Type B pancreatic cell (in vitro differentiated cells): ENCODE results near the gene ALKBH7. TPM values are rescaled to one million over a fixed set of nuclear protein-coding genes. Genes with fewer than 3 reads are reported as not detected.
"Not testable (repeated sequence)": the region's sequence is repeated elsewhere in the genome, so short reads cannot be mapped to it uniquely, and the experiment has no call there.

Source experiments
- DNase-seq: peaks from one replicate; pipeline ENCODE4 v3.0.0; 2021; ENCODE audit warnings: mixed read lengths; ENCODE audit not compliant: unreplicated experiment; ENCODE audit errors: extremely low spot score
- H3K27ac Mint-ChIP-seq: 2 replicates; pipeline ENCODE4 v1.8.0; 2021; ENCODE audit warnings: mild to moderate bottlenecking, mixed read lengths
- H3K27me3 Mint-ChIP-seq: 2 replicates; pipeline ENCODE4 v1.8.0; 2021; ENCODE audit warnings: mixed read lengths
- H3K36me3 Mint-ChIP-seq: 2 replicates; pipeline ENCODE4 v1.8.0; 2021; ENCODE audit warnings: mixed read lengths
- H3K4me1 Mint-ChIP-seq: one replicate; pipeline ENCODE4 v1.8.0; 2021; ENCODE audit warnings: mixed read lengths; ENCODE audit not compliant: unreplicated experiment
- H3K4me3 Mint-ChIP-seq: 2 replicates; pipeline ENCODE4 v1.8.0; 2021; ENCODE audit warnings: mild to moderate bottlenecking, mixed read lengths
- H3K9me3 Mint-ChIP-seq: 2 replicates; pipeline ENCODE4 v1.8.0; 2021; ENCODE audit warnings: mixed read lengths
- CTCF ChIP-seq: fragments of 200-600 bp; sonication (generic); conservative IDR thresholded peaks from 2 replicates; pipeline ENCODE4 v1.5.0; 2021; ENCODE audit warnings: antibody characterized with exemption, mild to moderate bottlenecking
- total RNA-seq: library from RNA; stranded (reverse); gene quantifications from 2 replicates; pipeline ENCODE4 v1.2.1, GENCODE V29; 2021; ENCODE audit warnings: low replicate concordance

The ALKBH7 gene
- total RNA-seq, 1 donor from 2014 or later = 71.0 TPM

- Mint-ChIP-seq H3K27ac (no peak overlapping the region), H3K36me3 (no peaks in the 10 kb centered on the region), H3K9me3 (no peaks in the 10 kb centered on the region), H3K27me3 (no peaks in the 10 kb centered on the region), H3K4me3 (no peak overlapping the region), H3K4me1 (no peaks in the 10 kb centered on the region)
- no peak for TF ChIP-seq CTCF
- no peak for DNase-seq
Measured at GRCh38 chr19:6334490-6335285, 37.9 kb upstream of the ALKBH7 start.

- H3K36me3 Mint-ChIP-seq = no peaks in the 10 kb centered on the region
- H3K27ac Mint-ChIP-seq = no peak overlapping the region
- H3K4me3 Mint-ChIP-seq = no peak overlapping the region
- no peak for DNase-seq
- H3K9me3 Mint-ChIP-seq = no peaks in the 10 kb centered on the region
- H3K27me3 Mint-ChIP-seq = peaks cover 4% of the 10 kb centered on the region
- no peak for TF ChIP-seq CTCF
- H3K4me1 Mint-ChIP-seq = no peaks in the 10 kb centered on the region
Measured at GRCh38 chr19:6340493-6341201, 31.9 kb upstream of the ALKBH7 start.

GRCh38 chr19:6343462-6343861, 29.1 kb upstream of the ALKBH7 start:
- H3K4me1 Mint-ChIP-seq = no peaks in the 10 kb centered on the region
- H3K9me3 Mint-ChIP-seq = no peaks in the 10 kb centered on the region
- H3K36me3 Mint-ChIP-seq = no peaks in the 10 kb centered on the region
- H3K27ac Mint-ChIP-seq = no peak overlapping the region
- no peak for DNase-seq
- no peak overlapping the region for H3K4me3 Mint-ChIP-seq
- no peak for TF ChIP-seq CTCF
- peaks cover 7% of the 10 kb centered on the region for H3K27me3 Mint-ChIP-seq

DNA sequence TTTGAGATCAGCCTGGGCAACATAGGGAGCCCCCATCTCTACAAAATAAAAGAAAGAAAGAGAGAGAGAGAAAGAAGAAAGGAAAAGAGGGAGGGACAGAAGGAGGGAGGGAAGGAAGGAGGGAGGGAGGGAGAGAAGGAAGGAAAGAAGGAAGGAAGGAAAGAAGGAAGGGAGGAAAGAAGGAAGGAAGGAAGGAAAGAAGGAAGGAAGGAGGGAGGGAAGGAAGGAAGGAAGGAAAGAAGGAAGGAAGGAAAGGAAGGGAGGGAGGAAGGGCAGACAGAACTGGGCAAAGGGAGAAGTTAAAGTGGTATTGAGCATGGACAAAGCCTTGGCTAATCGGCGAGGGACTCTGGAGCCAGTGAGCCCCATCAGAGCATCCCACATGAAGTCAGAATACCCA, 23.3 kb upstream of the ALKBH7 start:
- not testable (repeated sequence) for H3K9me3 Mint-ChIP-seq, H3K4me3 Mint-ChIP-seq, H3K4me1 Mint-ChIP-seq, H3K27ac Mint-ChIP-seq, H3K27me3 Mint-ChIP-seq, H3K36me3 Mint-ChIP-seq, DNase-seq

DNA sequence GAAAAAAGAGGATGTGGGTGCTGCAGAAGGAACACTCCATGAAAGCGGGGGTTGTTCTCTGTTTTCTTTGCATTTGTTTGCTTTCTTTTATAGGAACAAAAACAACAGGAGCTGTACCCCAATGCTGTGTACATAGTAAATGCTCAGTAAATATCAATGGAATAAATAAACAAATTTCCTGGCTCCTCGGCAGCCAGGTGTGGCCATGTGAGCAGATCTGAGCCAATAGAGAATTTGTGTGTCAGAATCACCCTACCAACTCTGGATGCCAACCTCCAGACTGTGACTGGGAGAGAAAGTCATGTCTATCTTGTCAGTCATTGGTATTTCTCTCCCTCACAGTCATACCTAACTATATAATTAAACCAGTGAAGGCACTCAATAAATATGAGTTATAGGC, 21.9 kb upstream of the ALKBH7 start:
- Mint-ChIP-seq H3K27ac (no peak overlapping the region), H3K4me1 (no peaks in the 10 kb centered on the region), H3K4me3 (no peak overlapping the region), H3K9me3 (no peaks in the 10 kb centered on the region), H3K27me3 (peaks cover 8% of the 10 kb centered on the region), H3K36me3 (no peaks in the 10 kb centered on the region)
- TF ChIP-seq CTCF = no peak
- no peak for DNase-seq

DNA sequence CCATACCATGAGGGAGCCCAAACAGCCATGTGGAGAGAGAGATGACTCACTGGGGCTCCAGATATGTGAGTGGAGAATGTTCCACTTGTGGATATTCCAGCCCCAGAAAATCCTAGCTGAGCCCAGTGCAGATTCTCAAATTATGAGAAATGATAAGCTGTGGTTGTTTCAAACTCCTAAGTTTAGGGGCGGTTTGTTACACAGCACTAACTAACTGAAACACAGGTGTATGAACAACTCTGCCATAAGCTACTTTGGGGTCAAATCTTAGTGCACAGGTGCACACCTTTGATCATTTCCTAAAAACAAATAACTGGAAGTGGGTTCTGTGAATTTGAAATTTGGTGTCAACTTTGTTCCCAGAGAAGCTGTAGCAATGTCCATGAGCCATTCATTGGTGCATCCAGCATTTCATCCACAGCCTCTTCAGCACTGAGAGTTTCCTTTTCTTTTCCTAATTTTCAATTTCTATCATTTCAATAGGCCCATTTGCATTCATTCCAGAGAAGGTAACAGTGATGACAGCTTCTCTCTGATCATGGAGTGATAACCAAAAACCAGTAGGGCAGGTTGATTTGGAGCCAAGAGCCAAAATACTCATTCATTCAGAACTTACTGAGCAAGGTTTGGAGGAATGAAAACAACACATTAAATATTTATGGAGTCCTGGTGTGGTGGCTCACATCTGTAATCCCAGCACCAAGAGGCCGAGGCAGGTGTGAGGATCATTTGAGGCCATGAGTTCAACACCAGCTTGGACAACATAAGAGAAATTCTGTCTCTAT, 20.0 kb upstream of the ALKBH7 start:
- DNase-seq = no peak
- no peaks in the 10 kb centered on the region for H3K4me1 Mint-ChIP-seq
- H3K27me3 Mint-ChIP-seq = peaks cover 5% of the 10 kb centered on the region
- no peak overlapping the region for H3K4me3 Mint-ChIP-seq
- H3K9me3 Mint-ChIP-seq = no peaks in the 10 kb centered on the region
- no peak for TF ChIP-seq CTCF
- H3K36me3 Mint-ChIP-seq = no peaks in the 10 kb centered on the region
- H3K27ac Mint-ChIP-seq = peak overlapping the region; percentile 74
